ENCODE measurements around the gene KRT71.

- TF ChIP-seq ELF4 (CRISPR knock-in tag; IDR thresholded peaks at IDR 0.05; ENCODE audit: low read depth) (no peak), CTCF (IDR thresholded peaks at IDR 0.05) (no peak), FOXP4 (CRISPR knock-in tag; IDR thresholded peaks at IDR 0.05) (no peak), E2F5 (CRISPR knock-in tag; IDR thresholded peaks at IDR 0.05) (no peak), ATF1 (CRISPR knock-in tag; IDR thresholded peaks at IDR 0.05) (no peak), ZNF512 (CRISPR knock-in tag; IDR thresholded peaks at IDR 0.05; ENCODE audit: borderline replicate concordance) (no peak), ATF3 (CRISPR knock-in tag; conservative IDR thresholded peaks at IDR 0.05) (no peak), FOXJ3 (CRISPR knock-in tag; IDR thresholded peaks at IDR 0.05; ENCODE audit: borderline replicate concordance) (no peak), GRHL2 (CRISPR knock-in tag; IDR thresholded peaks at IDR 0.05; ENCODE audit: insufficient replicate concordance, severe bottlenecking) (no peak), TCF7 (CRISPR knock-in tag; IDR thresholded peaks at IDR 0.05; ENCODE audit: low read depth) (no peak), NFE2L1 (CRISPR knock-in tag; IDR thresholded peaks at IDR 0.05) (no peak), TEAD1 (CRISPR knock-in tag; IDR thresholded peaks at IDR 0.05) (no peak), CREB1 (CRISPR knock-in tag; IDR thresholded peaks at IDR 0.05) (no peak)
Observed at GRCh38 chr12:52502877-52503276, 50.1 kb downstream of the KRT71 start.

All from WTC11 (cell line).